ENCODE data around the gene MRPS27. TPM values are rescaled to one million over a fixed set of nuclear protein-coding genes. Genes with fewer than 3 reads are reported as not detected.
"Not testable (repeated sequence)": the region's sequence is repeated elsewhere in the genome, so short reads cannot be mapped to it uniquely, and the experiment has no call there.

The MRPS27 gene
- polyA plus RNA-seq, 1 donor from 2014 or later: 35.5 TPM

DNA sequence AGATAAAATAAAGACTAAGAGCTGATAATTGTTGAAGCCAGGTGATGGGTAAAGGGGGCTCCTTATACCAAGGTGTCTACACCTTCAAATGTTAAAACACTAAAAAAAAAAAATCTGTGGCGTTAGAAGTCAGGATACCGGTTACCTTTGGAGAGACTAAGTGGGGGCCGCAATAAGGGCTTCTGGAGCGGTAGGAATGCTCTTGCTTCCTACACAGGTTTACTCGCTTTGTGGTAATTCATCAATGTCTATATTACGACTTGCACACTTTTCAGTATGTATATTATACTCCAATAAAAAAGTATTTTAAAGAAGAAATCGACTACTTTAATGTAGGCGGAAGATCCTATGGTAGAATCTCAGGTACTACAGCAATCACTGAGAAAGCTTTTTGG, 12.5 kb downstream of the MRPS27 start:
- Mint-ChIP-seq H3K4me1 (peaks cover 24 to 41% (median 29%) of the 10 kb centered on the region in 3 donors), H3K27ac (peak overlapping the region; percentile 97 to 99 (median 99)), H3K4me3 (peak overlapping the region; percentile 92 to 97 (median 96)), H3K9me3 (no peaks in the 10 kb centered on the region), H3K36me3 (no peaks in the 10 kb centered on the region), H3K27me3 (no peaks in the 10 kb centered on the region)

DNA sequence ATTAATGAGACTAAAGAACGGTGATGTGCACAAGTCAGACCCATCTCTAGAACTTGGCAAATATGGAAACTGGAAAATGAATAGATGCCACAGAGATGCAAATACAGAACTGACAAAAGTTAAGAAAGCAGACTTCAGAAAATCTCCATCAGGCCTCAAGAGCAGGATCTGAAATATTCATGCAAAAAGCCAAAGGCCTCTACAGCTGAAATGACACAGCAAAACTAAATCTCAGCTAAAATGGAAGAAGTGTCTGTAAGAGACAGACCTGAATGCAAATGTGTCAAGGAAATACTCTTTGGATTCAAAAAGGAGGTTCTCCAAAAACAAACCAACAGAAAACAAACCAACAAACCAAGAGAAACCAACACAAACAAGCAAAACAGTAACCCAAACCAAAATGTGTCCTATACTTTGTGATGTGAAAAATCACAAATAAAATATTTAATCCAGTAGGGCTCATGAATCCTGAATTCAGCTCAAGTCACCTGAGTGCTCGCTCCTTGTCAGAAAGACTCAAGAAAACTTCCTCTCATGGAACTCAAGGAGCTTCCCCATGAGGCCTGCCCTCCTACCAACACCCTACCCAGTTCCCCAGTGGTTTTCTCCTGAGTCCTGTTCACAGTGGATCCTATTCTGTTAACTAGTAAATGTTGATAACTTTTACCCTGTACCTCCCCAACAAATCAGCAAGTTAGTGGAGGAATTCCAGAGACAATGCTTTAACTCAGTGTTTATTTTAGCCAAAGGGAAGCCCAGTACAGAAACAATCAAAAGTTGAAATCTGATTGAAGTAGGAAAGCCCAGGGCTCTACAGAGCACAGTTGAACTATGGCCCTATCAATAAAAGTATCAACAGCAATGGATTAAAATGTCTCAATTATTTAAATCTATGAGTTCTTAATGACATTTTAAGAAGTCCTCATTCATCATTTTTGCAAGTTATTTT, 14.6 kb downstream of the MRPS27 start:
- Mint-ChIP-seq H3K36me3 (no peaks in the 10 kb centered on the region), H3K4me1 (peaks cover 42 to 60% (median 50%) of the 10 kb centered on the region in 3 donors), H3K27ac (peak overlapping the region; percentile 59 to 90 (median 81)), H3K4me3 (peak overlapping the region in 3 of 4 donors; percentile 46 to 80 (median 75)), H3K27me3 (no peaks in the 10 kb centered on the region), H3K9me3 (no peaks in the 10 kb centered on the region)

DNA sequence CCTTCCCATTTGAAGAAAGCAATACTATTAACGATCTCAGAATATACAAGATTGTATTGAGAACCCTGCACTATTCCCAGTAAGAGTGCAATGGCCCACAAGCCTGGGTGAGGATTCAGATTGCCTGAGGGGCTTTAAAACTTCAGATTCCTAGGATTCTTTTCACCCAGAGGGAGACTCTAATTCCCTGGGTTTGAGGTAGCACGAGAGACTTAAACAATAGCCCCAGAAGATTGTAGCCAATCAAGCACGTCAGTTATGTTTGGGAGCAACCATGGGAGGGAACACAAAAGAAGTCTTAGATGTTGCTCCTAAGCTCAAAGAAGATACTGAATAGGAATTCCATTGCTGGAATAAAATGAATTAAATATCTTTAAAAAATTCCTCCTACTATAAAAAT, 17.9 kb downstream of the MRPS27 start:
- Mint-ChIP-seq H3K27ac (peak overlapping the region in 2 of 3 donors; percentile 41 to 70), H3K36me3 (no peaks in the 10 kb centered on the region), H3K27me3 (no peaks in the 10 kb centered on the region), H3K4me3 (peak overlapping the region in 3 of 4 donors; percentile 66 to 83 (median 69)), H3K4me1 (peaks cover 55 to 76% (median 59%) of the 10 kb centered on the region in 3 donors), H3K9me3 (no peaks in the 10 kb centered on the region)

DNA sequence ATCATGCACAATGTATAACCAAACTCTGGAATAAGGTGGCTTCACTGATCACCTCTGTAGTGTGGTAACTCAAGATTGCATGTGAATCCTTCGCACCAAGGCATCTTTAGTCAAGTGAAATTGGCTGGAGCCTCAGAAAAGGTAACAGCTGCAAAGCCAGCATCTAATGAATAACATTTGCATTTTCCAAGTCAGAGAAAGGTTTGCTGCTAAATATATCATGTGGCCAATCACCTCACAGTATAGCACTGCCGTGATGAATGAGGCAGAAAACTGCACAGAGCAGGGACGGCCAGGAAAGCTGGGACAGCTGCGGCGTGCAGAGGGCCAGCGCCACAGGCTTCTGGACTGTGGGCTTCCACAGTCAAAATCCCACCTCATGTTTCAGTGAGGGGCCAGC, 18.5 kb downstream of the MRPS27 start:
- no peaks in the 10 kb centered on the region for H3K9me3 Mint-ChIP-seq
- H3K27ac Mint-ChIP-seq: peak overlapping the region in 2 of 3 donors; percentile 41 to 70
- no peaks in the 10 kb centered on the region for H3K36me3 Mint-ChIP-seq
- peak overlapping the region in 3 of 4 donors; percentile 66 to 83 (median 69) for H3K4me3 Mint-ChIP-seq
- H3K27me3 Mint-ChIP-seq: no peaks in the 10 kb centered on the region
- peaks cover 57 to 77% (median 59%) of the 10 kb centered on the region in 3 donors for H3K4me1 Mint-ChIP-seq

DNA sequence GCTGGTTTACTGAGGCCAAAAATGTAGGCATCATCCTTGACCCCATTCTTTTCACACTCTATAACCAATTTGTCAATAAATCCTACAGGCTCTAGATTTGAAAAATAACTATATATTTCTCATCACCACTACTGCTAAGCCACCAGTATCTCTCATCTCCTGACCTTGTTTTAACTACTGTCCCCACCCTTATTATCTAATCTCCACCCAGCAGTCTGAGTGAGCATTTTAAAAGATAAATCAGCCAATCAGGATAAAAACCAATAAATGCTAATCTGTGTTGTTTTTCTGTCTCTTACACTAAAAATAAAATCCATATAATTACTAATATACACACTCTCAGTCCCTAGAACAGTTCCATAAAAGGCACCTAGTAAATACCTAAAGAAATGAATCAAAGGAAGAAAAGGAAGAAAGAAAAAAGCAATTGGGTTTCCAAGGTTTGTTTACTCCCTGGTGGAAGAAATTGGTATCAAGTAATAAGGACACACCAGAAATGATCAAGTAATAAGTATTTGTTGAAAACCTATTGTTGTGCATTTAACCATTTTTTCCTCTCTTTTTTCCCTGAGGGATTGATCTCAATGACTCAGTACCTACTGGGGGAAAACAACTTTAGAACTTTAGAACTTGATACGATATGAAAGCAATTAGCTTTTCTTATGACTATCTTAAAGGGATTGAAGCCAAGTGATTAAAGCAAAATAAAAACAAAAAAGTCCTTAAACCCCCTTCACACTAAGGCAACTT, 19.3 kb downstream of the MRPS27 start:
- Mint-ChIP-seq H3K27ac (peak overlapping the region; percentile 41 to 78 (median 60)), H3K9me3 (no peaks in the 10 kb centered on the region), H3K27me3 (no peaks in the 10 kb centered on the region), H3K4me3 (peak overlapping the region in 3 of 4 donors; percentile 66 to 87 (median 69)), H3K4me1 (peaks cover 57 to 77% (median 64%) of the 10 kb centered on the region in 3 donors), H3K36me3 (peaks cover 2% of the 10 kb centered on the region)

DNA sequence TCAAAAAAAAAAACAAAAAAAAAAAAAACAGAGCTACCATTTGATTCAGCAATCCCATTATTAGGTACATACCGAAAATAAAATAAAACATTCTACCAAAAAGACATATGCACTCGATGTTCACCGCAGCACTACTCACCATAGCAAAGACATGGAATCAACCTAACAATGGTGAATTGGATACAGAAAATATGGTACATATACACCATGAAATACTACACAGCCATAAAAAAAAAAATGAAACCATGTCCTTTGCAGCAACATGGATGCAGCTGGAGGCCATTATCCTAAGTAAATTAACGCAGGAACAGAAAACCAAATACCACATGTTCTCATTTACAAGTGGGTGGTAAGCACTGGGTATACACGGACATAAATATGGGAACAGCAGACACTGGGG, 21.3 kb downstream of the MRPS27 start:
- Mint-ChIP-seq H3K27ac (peak overlapping the region; percentile 47 to 60 (median 60)), H3K36me3 (peaks cover 2% of the 10 kb centered on the region), H3K4me3 (peak overlapping the region; percentile 69 to 87 (median 77)), H3K9me3 (no peaks in the 10 kb centered on the region), H3K27me3 (no peaks in the 10 kb centered on the region), H3K4me1 (peaks cover 55 to 71% (median 61%) of the 10 kb centered on the region in 3 donors)

DNA sequence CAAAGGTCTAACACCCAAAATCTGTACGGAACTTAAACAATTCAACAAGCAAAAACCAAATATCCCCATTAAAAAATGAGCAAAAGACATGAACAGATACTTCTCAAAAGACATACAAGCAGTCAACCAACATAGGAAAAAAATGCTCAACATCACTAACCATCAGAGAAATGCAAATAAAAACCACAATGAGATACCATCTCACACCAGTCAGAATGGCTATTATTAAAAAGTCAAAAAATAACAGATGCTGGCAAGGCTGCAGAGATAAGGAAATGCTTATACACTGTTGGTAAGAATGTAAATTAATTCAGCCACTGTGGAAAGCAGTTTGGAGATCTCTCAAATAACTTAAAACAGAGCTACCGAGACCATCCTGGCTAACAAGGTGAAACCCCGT, 21.9 kb downstream of the MRPS27 start:
- peak overlapping the region; percentile 47 to 69 (median 60) for H3K27ac Mint-ChIP-seq
- peak overlapping the region; percentile 69 to 87 (median 77) for H3K4me3 Mint-ChIP-seq
- peaks cover 60 to 72% (median 67%) of the 10 kb centered on the region in 3 donors for H3K4me1 Mint-ChIP-seq
- H3K9me3 Mint-ChIP-seq, H3K27me3 Mint-ChIP-seq, H3K36me3 Mint-ChIP-seq: not testable (repeated sequence)

DNA sequence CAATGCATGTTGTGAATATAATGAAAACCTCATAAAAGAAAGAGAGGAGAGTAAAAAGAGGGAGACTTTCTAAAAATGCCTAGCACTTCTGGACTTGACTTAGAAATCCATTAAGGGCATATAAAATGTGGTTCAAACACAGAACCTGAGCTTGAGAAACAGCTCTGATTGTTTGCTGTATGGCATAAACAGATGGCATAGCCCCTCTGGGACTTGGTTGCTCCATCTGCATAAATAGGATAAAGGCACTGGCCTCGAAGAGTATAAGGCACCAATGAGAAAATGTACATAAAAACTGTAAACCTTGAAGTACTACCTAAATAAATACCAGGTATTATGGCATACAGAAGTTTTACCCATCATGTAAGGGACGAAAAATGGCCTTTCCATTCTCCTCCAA, 23.8 kb downstream of the MRPS27 start:
- H3K4me1 Mint-ChIP-seq: peaks cover 53 to 58% (median 56%) of the 10 kb centered on the region in 3 donors
- peak overlapping the region in 2 of 3 donors; percentile 16 to 61 for H3K27ac Mint-ChIP-seq
- peaks cover 7% of the 10 kb centered on the region for H3K36me3 Mint-ChIP-seq
- H3K9me3 Mint-ChIP-seq: no peaks in the 10 kb centered on the region
- no peaks in the 10 kb centered on the region for H3K27me3 Mint-ChIP-seq
- peak overlapping the region in 1 of 4 donors; percentile 34 for H3K4me3 Mint-ChIP-seq

DNA sequence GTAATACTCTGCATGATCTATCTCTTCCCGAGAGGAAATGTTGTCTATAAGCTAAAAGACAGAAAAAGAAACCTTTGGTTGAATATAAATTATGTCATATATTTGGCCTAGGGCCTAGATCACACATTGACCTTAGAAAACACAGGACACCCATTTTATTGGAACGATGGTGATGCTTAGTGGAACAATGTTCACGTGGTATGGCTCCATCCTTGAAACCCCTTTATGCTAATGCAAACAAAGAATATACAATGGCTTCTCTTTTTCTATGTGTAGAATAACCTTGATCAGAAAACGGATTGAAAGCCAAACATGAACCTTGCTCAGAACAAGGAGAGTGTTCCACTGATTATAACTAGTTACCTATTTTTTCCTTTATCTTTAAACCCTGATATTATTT, 24.5 kb downstream of the MRPS27 start:
- Mint-ChIP-seq H3K4me1 (peaks cover 49 to 53% (median 52%) of the 10 kb centered on the region in 3 donors), H3K27me3 (no peaks in the 10 kb centered on the region), H3K9me3 (no peaks in the 10 kb centered on the region), H3K36me3 (peaks cover 7% of the 10 kb centered on the region), H3K27ac (peak overlapping the region in 2 of 3 donors; percentile 33 to 61), H3K4me3 (no peak overlapping the region)

DNA sequence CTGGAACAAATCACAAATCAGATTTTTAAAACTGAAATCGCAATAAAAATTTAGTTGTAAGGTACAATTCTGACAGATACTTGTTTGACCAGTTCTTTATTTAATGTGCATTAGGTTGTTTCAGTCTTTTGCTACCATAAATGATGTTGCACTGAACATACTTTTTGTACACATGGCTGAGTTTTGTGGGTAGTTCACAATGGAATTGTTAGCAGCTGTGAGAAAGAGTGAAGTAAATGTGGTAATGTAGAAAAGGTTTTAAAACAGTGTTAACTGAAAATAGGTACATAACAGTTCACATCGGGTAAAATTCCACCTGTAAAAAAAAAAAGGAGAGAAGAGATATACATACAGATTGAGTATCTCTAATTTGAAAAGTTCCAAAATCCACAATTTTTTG, 25.6 kb downstream of the MRPS27 start:
- peaks cover 43 to 52% (median 44%) of the 10 kb centered on the region in 3 donors for H3K4me1 Mint-ChIP-seq
- H3K4me3 Mint-ChIP-seq: peak overlapping the region in 3 of 4 donors; percentile 30 to 72 (median 63)
- H3K9me3 Mint-ChIP-seq: no peaks in the 10 kb centered on the region
- H3K27ac Mint-ChIP-seq: peak overlapping the region in 2 of 3 donors; percentile 33 to 36
- no peaks in the 10 kb centered on the region for H3K27me3 Mint-ChIP-seq
- peaks cover 10% of the 10 kb centered on the region for H3K36me3 Mint-ChIP-seq

DNA sequence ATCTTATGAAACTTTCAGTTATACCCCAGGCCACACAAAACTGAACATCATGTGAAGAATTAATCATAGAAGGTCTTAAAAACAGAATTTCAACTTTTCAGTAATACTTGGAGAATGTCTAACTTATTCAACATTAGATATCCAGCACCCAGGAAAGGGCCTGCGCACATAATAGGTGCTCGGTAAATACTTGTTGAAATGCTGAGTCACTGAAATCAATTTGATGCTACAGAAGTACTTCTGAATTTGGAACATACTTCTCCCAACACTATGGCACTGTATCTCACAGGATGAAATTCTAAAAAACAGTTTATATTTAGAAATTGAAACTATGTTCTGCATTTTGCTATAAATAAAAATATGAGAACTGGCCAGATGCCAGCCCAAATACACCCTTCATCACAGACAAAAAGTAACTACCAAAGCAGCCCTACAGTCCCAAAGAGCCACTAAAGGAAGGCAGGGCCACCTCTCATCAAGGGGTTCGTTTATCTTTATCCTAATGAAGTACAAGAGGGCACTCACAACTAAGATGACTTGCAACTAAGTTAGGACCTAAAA, 26.5 kb downstream of the MRPS27 start:
- H3K27ac Mint-ChIP-seq: peak overlapping the region in 2 of 3 donors; percentile 58 to 65
- H3K9me3 Mint-ChIP-seq: no peaks in the 10 kb centered on the region
- H3K36me3 Mint-ChIP-seq: peaks cover 10% of the 10 kb centered on the region
- peaks cover 35 to 48% (median 36%) of the 10 kb centered on the region in 3 donors for H3K4me1 Mint-ChIP-seq
- H3K27me3 Mint-ChIP-seq: no peaks in the 10 kb centered on the region
- H3K4me3 Mint-ChIP-seq: peak overlapping the region in 3 of 4 donors; percentile 51 to 72 (median 70)

DNA sequence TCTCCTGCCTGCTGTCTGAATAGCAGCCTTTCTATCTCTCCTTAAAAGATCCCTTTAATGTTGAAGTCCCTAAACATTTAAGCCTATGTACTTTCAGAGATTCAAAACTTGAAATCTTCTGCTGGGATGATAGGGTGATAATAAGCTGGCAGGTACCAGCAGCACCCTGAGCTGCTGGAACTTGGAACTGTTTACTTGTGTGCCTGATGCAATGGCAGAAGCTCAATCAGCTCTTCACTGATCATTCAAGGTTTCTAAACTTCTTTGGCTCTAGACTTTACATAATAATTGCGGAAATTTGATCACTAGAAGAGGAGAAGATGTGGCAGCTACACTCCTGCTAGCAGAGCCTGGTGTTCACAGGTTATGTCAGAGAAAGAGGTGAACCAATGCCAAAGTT, 27.6 kb downstream of the MRPS27 start:
- peaks cover 31 to 43% (median 31%) of the 10 kb centered on the region in 3 donors for H3K4me1 Mint-ChIP-seq
- peak overlapping the region in 2 of 3 donors; percentile 58 to 62 for H3K27ac Mint-ChIP-seq
- no peaks in the 10 kb centered on the region for H3K27me3 Mint-ChIP-seq
- no peak overlapping the region for H3K4me3 Mint-ChIP-seq
- H3K36me3 Mint-ChIP-seq: peaks cover 10% of the 10 kb centered on the region
- no peaks in the 10 kb centered on the region for H3K9me3 Mint-ChIP-seq

DNA sequence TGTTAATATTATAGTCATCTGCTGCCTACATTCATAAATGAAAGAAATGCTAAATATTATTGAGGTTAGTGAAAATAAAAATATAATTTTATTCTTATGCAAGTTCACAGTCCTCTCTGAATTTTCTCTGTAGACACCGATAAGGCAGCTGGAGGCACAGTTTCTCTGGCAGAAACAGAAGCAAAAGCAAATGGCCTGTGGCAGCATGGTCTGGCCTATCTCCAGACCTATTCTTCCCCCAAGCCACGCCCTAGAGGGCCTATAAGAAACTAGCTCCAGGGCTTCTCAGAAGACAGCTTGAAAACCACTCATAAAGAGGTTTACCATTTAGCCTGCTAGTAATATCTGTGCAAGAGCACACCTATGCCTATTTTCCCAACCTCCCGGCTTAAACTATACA, 28.4 kb downstream of the MRPS27 start:
- peak overlapping the region in 1 of 3 donors; percentile 62 for H3K27ac Mint-ChIP-seq
- peaks cover 29 to 43% (median 31%) of the 10 kb centered on the region in 3 donors for H3K4me1 Mint-ChIP-seq
- no peaks in the 10 kb centered on the region for H3K27me3 Mint-ChIP-seq
- no peaks in the 10 kb centered on the region for H3K9me3 Mint-ChIP-seq
- H3K36me3 Mint-ChIP-seq: peaks cover 10% of the 10 kb centered on the region
- no peak overlapping the region for H3K4me3 Mint-ChIP-seq

DNA sequence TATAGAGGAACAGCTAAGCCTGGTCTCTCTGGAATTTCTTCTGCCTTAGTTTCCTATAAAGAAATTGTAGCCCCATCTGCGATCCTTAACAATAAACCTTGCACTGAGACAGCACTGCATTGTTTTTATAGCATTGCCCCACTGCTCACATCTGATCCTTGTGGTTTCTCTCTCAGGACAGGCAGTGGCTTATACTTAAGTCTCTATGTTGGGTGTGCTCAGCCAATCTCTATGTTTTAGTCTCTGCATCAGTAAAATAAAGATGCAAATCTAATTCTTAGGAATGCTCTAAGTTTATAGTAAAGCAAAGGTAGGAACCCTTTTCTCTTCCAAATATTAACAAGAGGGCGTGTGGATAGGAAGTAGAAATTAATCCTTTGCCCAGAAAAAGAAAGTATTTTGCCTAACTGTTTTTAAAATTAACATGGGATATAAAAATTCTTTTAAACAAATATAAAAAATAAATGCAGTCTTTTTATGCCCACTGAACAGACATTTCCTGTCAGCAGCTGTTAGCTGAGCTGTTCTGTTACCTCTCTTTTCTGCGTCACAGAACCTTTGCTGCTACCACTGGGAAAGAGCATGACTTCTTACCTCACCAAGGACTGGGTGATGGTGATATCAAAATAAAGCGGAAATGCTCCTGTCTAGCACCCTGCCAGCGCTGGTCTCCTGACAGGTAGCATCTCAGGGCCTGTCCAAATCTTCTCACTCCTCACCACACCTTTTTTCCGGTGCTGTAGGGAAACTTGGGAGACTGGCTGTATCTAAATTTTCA, 29.5 kb downstream of the MRPS27 start:
- peak overlapping the region in 1 of 3 donors; percentile 48 for H3K27ac Mint-ChIP-seq
- H3K36me3 Mint-ChIP-seq: peaks cover 7% of the 10 kb centered on the region
- no peaks in the 10 kb centered on the region for H3K9me3 Mint-ChIP-seq
- H3K4me1 Mint-ChIP-seq: peaks cover 22 to 43% (median 31%) of the 10 kb centered on the region in 3 donors
- no peaks in the 10 kb centered on the region for H3K27me3 Mint-ChIP-seq
- peak overlapping the region in 1 of 4 donors; percentile 17 for H3K4me3 Mint-ChIP-seq
